ENCODE results near the gene HSPA12A.

The HSPA12A gene

DNA sequence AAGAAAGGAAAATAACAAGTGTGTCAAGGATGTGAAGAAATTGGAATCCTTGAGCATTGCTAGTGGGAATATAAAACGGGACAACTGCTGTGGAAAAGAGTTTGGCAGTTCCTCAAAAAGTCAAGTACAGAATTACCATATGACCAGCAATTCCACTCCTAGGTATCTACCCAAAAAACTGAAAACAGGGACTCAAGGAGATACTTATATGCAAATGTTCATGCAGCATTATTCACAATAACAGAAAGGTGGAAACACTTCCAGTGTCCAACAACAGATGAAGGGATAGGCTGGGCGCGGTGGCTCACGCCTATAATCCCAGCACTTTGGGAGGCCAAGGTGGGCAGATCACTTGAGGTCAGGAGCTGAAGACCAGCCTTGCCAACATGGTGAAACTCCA, 33.5 kb downstream of the HSPA12A start:
- Histone ChIP-seq H3K36me3 (ENCODE audit: control insufficient read depth, low read depth, low read length) (no peaks in the 10 kb centered on the region), H3K27ac (ENCODE audit: low read length) (no peak overlapping the region), H3K9ac (ENCODE audit: low read length) (no peak overlapping the region), H3K27me3 (ENCODE audit: control insufficient read depth, insufficient read depth, low read length) (no peaks in the 10 kb centered on the region), H3K9me3 (ENCODE audit: control insufficient read depth, low read depth, low read length) (no peaks in the 10 kb centered on the region), H3K4me3 (ENCODE audit: low read length) (no peak overlapping the region), H3K4me1 (ENCODE audit: control insufficient read depth, low read depth, low read length) (peaks cover 14% of the 10 kb centered on the region)

DNA sequence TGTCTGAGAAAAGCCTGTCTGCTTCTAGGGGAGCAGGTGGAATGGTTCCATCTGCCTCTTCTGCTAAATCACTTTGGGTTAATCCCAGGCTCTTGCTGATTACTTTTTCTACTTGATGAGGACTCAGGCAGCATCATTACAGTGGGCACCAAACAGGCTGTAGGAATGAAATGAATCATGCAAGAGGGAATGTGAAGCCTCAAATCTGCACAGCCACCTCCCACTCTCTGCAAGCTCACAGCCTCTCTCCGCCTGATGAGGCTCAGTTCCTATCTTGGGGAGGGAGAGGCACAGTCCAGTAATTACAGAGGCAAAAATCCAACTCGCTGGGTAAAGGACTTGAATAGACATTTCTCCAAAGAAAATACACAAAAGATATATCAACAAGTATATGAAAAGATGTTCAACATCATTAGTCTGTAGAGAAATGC, 34.0 kb downstream of the HSPA12A start:
- peaks cover 14% of the 10 kb centered on the region for H3K4me1 ChIP-seq (ENCODE audit: control insufficient read depth, low read depth, low read length)
- H3K9ac ChIP-seq (ENCODE audit: low read length), result no peak overlapping the region
- no peaks in the 10 kb centered on the region for H3K9me3 ChIP-seq (ENCODE audit: control insufficient read depth, low read depth, low read length)
- H3K36me3 ChIP-seq (ENCODE audit: control insufficient read depth, low read depth, low read length), result no peaks in the 10 kb centered on the region
- H3K4me3 ChIP-seq (ENCODE audit: low read length), result no peak overlapping the region
- no peaks in the 10 kb centered on the region for H3K27me3 ChIP-seq (ENCODE audit: control insufficient read depth, insufficient read depth, low read length)
- H3K27ac ChIP-seq (ENCODE audit: low read length), result no peak overlapping the region

DNA sequence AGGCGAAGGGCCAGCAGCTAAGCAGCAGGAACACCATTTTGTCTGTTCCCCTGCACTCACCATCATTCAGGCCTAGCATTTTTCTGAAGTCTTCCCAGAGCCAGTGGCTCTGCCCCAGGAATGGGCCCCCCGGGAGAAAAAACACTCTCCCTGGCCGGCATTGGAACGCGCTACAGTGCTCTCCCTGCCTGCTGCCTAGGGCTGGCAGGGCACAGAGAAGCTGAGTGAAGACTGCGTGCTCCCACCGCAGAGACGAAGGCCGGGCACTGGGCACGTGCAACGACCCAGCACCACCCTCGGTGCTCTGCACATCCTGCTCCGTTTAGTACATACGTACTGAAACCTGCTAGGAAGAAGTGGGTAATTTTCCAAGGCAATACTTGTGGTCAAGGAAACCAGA, 34.4 kb downstream of the HSPA12A start:
- Histone ChIP-seq H3K9me3 (ENCODE audit: control insufficient read depth, low read depth, low read length) (no peaks in the 10 kb centered on the region), H3K4me3 (ENCODE audit: low read length) (no peak overlapping the region), H3K4me1 (ENCODE audit: control insufficient read depth, low read depth, low read length) (peaks cover 14% of the 10 kb centered on the region), H3K27ac (ENCODE audit: low read length) (no peak overlapping the region), H3K9ac (ENCODE audit: low read length) (no peak overlapping the region), H3K27me3 (ENCODE audit: control insufficient read depth, insufficient read depth, low read length) (no peaks in the 10 kb centered on the region), H3K36me3 (ENCODE audit: control insufficient read depth, low read depth, low read length) (no peaks in the 10 kb centered on the region)

GRCh38 chr10:116706281-116706680, 36.1 kb downstream of the HSPA12A start:
- no peak overlapping the region for H3K4me3 ChIP-seq (ENCODE audit: low read length)
- H3K27me3 ChIP-seq (ENCODE audit: control insufficient read depth, insufficient read depth, low read length), result no peaks in the 10 kb centered on the region
- no peaks in the 10 kb centered on the region for H3K9me3 ChIP-seq (ENCODE audit: control insufficient read depth, low read depth, low read length)
- peaks cover 14% of the 10 kb centered on the region for H3K4me1 ChIP-seq (ENCODE audit: control insufficient read depth, low read depth, low read length)
- no peak overlapping the region for H3K9ac ChIP-seq (ENCODE audit: low read length)
- H3K27ac ChIP-seq (ENCODE audit: low read length), result no peak overlapping the region
- no peaks in the 10 kb centered on the region for H3K36me3 ChIP-seq (ENCODE audit: control insufficient read depth, low read depth, low read length)

DNA sequence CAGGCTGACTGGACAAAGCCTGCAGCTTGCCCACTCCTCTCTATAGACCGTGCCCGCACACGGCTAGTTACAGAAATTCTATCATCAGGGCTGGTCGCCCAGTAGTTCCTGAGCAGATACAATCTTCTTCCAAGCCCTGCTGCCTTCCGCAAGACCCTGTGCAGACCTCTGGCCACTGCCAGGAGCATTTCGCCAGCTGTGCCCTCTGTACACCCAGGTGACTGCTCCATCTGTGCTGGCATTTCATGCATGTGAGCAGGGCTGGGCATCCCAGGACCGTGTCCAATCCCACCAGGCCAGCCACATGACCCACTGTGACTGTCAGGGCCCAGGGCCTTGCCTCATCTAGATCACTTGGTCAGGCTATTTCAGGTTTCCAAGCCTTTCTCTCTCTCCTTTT, 36.9 kb downstream of the HSPA12A start:
- Histone ChIP-seq H3K4me1 (ENCODE audit: control insufficient read depth, low read depth, low read length) (peaks cover 14% of the 10 kb centered on the region), H3K9ac (ENCODE audit: low read length) (no peak overlapping the region), H3K36me3 (ENCODE audit: control insufficient read depth, low read depth, low read length) (no peaks in the 10 kb centered on the region), H3K27me3 (ENCODE audit: control insufficient read depth, insufficient read depth, low read length) (no peaks in the 10 kb centered on the region), H3K27ac (ENCODE audit: low read length) (no peak overlapping the region), H3K4me3 (ENCODE audit: low read length) (no peak overlapping the region), H3K9me3 (ENCODE audit: control insufficient read depth, low read depth, low read length) (no peaks in the 10 kb centered on the region)

GRCh38 chr10:116704926-116705325, 37.4 kb downstream of the HSPA12A start:
- H3K27me3 ChIP-seq (ENCODE audit: control insufficient read depth, insufficient read depth, low read length), result no peaks in the 10 kb centered on the region
- H3K9me3 ChIP-seq (ENCODE audit: control insufficient read depth, low read depth, low read length), result no peaks in the 10 kb centered on the region
- H3K9ac ChIP-seq (ENCODE audit: low read length), result no peak overlapping the region
- peaks cover 14% of the 10 kb centered on the region for H3K4me1 ChIP-seq (ENCODE audit: control insufficient read depth, low read depth, low read length)
- H3K36me3 ChIP-seq (ENCODE audit: control insufficient read depth, low read depth, low read length), result no peaks in the 10 kb centered on the region
- H3K4me3 ChIP-seq (ENCODE audit: low read length), result no peak overlapping the region
- H3K27ac ChIP-seq (ENCODE audit: low read length), result no peak overlapping the region

GRCh38 chr10:116702165-116702564, 40.2 kb downstream of the HSPA12A start:
- H3K27me3 ChIP-seq (ENCODE audit: control insufficient read depth, insufficient read depth, low read length), result no peaks in the 10 kb centered on the region

DNA sequence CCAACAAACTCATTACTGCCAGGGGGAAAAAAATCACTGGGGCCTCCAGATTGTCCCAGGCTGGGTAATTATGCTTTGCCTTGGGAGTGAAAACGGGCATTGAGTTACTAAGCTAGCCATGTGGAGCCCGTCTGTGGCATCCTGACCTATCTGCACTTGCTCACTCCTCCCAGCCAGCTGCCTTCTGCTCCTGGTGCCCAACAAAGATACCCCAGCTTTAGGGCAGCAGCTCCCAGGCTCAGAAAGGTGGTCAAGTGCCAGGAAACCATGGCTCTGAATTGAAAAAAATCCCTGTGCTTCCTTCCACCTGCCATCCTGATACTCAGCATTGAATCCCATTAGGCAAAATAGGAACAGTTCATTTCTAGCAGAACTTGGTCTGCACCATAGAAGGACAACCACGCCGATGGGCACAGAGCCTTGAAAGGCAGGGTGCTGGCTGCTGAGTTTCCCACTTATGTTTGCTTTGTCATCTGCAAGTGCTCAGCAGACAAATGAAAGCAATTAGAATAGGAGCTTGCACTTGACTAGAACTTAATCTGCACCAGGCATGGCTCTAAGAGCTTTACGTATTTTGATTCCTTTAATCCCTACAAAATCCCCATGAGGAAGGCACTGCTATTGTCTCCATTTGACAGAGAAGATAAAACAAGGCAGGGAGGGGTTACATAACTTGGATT, 42.8 kb downstream of the HSPA12A start:
- H3K4me1 ChIP-seq (ENCODE audit: control insufficient read depth, low read depth, low read length), result peaks cover 3% of the 10 kb centered on the region
- no peak overlapping the region for H3K9ac ChIP-seq (ENCODE audit: low read length)
- no peaks in the 10 kb centered on the region for H3K9me3 ChIP-seq (ENCODE audit: control insufficient read depth, low read depth, low read length)
- no peaks in the 10 kb centered on the region for H3K36me3 ChIP-seq (ENCODE audit: control insufficient read depth, low read depth, low read length)
- H3K4me3 ChIP-seq (ENCODE audit: low read length), result no peak overlapping the region
- no peak overlapping the region for H3K27ac ChIP-seq (ENCODE audit: low read length)
- H3K27me3 ChIP-seq (ENCODE audit: control insufficient read depth, insufficient read depth, low read length), result no peaks in the 10 kb centered on the region

More at GRCh38 chr10:116702165-116702564, 40.2 kb downstream of the HSPA12A start:
- peaks cover 9% of the 10 kb centered on the region for H3K4me1 ChIP-seq (ENCODE audit: control insufficient read depth, low read depth, low read length)
- H3K9ac ChIP-seq (ENCODE audit: low read length), result no peak overlapping the region
- no peak overlapping the region for H3K27ac ChIP-seq (ENCODE audit: low read length)
- no peaks in the 10 kb centered on the region for H3K36me3 ChIP-seq (ENCODE audit: control insufficient read depth, low read depth, low read length)
- H3K9me3 ChIP-seq (ENCODE audit: control insufficient read depth, low read depth, low read length), result no peaks in the 10 kb centered on the region
- H3K4me3 ChIP-seq (ENCODE audit: low read length), result no peak overlapping the region

- Histone ChIP-seq H3K36me3 (ENCODE audit: control insufficient read depth, low read depth, low read length) (no peaks in the 10 kb centered on the region), H3K9ac (ENCODE audit: low read length) (no peak overlapping the region), H3K4me3 (ENCODE audit: low read length) (no peak overlapping the region), H3K27me3 (ENCODE audit: control insufficient read depth, insufficient read depth, low read length) (no peaks in the 10 kb centered on the region), H3K9me3 (ENCODE audit: control insufficient read depth, low read depth, low read length) (no peaks in the 10 kb centered on the region), H3K27ac (ENCODE audit: low read length) (no peak overlapping the region), H3K4me1 (ENCODE audit: control insufficient read depth, low read depth, low read length) (peaks cover 7% of the 10 kb centered on the region)
Measured at GRCh38 chr10:116699049-116699448, 43.3 kb downstream of the HSPA12A start.

DNA sequence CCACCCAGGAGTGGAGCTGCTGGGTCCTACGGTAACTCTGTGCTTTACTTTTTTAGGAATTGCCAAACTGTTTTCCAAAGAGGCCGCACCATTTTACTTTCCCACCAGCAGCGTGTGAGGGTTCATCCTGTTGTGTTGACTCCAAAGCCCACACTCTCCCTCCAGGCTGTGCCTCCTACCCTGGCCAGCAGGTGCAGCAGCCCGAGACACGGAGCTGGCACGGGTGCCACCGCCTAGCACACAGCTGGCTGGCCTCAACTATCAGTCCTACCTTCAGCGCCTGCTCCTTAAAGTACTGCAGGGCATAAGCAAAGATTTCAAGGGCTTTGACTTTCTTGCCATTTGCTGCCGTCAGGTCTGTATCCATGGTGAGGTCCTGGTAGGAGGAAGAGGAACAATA, 44.0 kb downstream of the HSPA12A start:
- H3K36me3 ChIP-seq (ENCODE audit: control insufficient read depth, low read depth, low read length), result no peaks in the 10 kb centered on the region
- H3K27ac ChIP-seq (ENCODE audit: low read length), result no peak overlapping the region
- H3K9me3 ChIP-seq (ENCODE audit: control insufficient read depth, low read depth, low read length), result no peaks in the 10 kb centered on the region
- no peak overlapping the region for H3K9ac ChIP-seq (ENCODE audit: low read length)
- H3K4me1 ChIP-seq (ENCODE audit: control insufficient read depth, low read depth, low read length), result peaks cover 12% of the 10 kb centered on the region
- H3K4me3 ChIP-seq (ENCODE audit: low read length), result no peak overlapping the region
- no peaks in the 10 kb centered on the region for H3K27me3 ChIP-seq (ENCODE audit: control insufficient read depth, insufficient read depth, low read length)

GRCh38 chr10:116697816-116698215, 44.5 kb downstream of the HSPA12A start:
- peaks cover 12% of the 10 kb centered on the region for H3K4me1 ChIP-seq (ENCODE audit: control insufficient read depth, low read depth, low read length)
- H3K9ac ChIP-seq (ENCODE audit: low read length), result no peak overlapping the region
- H3K36me3 ChIP-seq (ENCODE audit: control insufficient read depth, low read depth, low read length), result no peaks in the 10 kb centered on the region
- no peak overlapping the region for H3K4me3 ChIP-seq (ENCODE audit: low read length)
- no peaks in the 10 kb centered on the region for H3K27me3 ChIP-seq (ENCODE audit: control insufficient read depth, insufficient read depth, low read length)
- H3K27ac ChIP-seq (ENCODE audit: low read length), result no peak overlapping the region
- no peaks in the 10 kb centered on the region for H3K9me3 ChIP-seq (ENCODE audit: control insufficient read depth, low read depth, low read length)

DNA sequence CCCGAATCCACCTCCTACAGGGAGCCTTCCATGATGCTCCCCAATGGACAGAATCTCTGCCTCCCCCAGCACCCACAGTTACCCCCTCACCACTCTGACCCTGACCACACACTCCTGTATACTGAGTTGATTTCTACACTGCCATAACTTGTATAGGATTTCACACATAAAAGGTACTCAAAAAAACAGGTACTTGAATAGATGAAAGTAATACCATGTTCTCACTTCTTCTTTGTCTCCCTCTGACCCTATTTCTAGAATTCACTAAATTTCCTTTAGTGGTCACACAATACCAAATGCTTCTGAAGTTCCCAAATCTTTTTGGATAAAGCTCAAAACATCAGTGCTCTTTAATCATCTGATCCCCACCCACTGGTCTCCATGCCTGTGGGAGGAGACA, 45.4 kb downstream of the HSPA12A start:
- H3K9me3 ChIP-seq (ENCODE audit: control insufficient read depth, low read depth, low read length), result no peaks in the 10 kb centered on the region
- no peaks in the 10 kb centered on the region for H3K27me3 ChIP-seq (ENCODE audit: control insufficient read depth, insufficient read depth, low read length)
- H3K27ac ChIP-seq (ENCODE audit: low read length), result no peak overlapping the region
- peaks cover 14% of the 10 kb centered on the region for H3K4me1 ChIP-seq (ENCODE audit: control insufficient read depth, low read depth, low read length)
- H3K36me3 ChIP-seq (ENCODE audit: control insufficient read depth, low read depth, low read length), result no peaks in the 10 kb centered on the region
- H3K4me3 ChIP-seq (ENCODE audit: low read length), result no peak overlapping the region
- no peak overlapping the region for H3K9ac ChIP-seq (ENCODE audit: low read length)

Measured in iPS-18a (cell line).